ENCODE measurements around the gene UMPS.

The UMPS gene

DNA sequence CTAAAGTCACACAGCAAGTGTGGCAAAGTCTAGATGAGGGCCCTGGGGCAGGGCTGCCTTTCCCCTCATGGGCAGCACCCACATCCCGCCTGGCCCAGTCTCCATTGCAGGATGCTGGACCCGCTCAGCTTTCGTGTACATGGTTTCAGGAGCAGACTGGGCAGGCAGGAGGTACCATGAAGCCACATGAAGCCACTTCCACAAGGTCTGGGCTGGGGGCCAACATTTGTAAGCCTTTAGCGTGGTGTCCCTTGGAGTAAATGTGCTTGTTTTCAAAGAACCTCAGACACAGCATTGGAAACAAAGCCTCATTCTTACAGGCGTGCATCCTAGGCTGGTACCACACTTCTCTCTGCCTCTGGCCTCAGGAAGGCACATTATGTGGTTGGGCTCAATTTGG is 34.5 kb downstream of the UMPS start:
- DNase-seq: no peak

DNA sequence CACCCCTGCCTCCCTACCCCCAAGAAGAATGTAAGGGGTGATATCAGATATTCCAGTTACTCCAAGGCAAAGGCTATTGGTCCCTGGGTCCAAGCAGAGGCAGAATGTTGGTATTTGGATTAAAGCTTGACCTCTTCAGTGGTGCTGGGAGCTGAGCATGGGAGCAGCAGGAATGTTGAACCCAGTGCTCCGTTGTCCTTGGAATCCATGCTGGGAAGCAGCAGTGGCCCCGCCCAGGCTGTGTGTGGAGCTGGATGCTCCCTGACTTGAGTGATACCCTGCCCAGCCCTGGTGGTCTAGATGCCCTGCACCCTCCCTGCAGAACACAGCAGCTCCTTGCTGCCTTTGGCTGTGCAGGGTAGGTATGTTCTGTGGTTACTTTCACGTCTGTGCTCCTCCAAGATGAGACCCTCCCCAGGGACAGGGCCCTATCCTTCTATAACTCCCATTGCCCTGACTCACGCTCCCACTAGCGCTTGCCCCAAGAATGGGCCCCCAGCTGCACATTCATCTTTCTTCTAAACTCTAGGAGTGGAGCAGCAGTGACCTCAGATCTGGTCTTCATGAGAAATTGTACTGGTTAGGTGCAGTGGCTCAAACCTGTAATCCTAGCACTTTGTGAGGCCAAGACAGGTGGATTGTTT is 35.1 kb downstream of the UMPS start:
- no peak for DNase-seq

DNA sequence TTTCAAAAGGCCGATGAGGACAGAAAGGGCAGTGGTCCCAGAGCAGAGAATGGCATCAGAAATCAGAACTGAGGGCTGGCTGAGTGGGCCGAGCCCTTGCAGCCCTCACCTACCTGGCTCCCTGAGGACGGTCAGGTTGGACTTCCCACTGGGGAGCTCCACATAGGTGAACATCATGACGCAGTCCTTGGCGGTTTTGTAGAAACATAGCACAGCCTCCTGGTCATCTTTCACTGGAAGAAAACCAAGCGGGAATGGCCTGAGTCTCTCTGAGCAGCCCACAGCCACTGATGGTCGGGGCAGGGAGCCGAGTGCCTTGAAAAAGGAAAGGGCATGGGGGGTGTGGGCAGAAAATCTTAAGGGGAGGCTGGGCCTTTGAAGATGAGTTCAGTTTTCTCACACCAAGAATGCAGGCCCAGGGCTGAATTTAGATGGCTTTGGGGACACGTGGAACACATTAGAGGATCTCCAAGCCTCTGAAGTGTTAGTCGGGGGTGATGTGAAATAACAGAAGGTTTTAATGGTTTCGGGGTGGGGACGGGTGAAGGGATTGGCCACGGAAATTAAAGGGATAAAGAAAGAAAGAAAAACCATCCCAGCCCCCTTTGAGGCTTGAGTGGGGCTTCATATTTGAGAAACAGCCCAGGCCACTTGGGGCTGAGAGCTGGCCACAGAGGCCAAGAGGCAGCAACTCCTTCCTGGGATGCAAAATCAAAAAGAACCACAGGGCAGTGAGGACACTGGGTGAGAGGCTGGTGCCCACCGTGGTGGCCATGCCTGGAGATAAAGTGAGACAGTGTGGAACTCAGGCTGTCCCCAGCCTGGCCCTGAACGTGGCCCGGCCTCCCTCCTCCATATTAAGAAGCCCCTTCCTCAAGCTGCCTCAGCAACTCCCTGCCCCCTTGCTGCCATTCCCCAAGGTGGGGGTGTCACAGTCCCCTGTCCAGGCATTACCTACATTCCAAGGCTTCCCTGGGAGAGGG is 36.2 kb downstream of the UMPS start:
- no peak for DNase-seq

DNA sequence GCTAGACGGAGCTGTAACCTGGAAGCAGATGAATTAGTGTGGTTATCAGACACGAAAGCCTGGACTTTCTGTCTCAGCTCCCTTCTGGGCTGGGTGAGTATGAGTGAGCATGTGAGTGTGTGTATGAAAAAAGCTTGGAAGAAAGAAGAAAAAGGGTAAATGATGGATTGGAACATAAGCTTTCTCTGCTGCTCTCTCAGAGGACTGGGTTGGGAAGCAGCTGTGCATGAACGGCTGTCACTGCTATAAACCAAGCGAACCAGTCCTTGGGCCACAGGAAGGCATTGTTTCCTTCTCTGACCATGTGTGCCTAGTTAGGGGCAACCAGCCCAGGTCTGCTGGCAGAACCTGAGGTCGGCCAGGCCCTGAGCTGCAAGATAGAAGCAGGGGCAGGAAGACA is 37.0 kb downstream of the UMPS start:
- DNase-seq: no peak

DNA sequence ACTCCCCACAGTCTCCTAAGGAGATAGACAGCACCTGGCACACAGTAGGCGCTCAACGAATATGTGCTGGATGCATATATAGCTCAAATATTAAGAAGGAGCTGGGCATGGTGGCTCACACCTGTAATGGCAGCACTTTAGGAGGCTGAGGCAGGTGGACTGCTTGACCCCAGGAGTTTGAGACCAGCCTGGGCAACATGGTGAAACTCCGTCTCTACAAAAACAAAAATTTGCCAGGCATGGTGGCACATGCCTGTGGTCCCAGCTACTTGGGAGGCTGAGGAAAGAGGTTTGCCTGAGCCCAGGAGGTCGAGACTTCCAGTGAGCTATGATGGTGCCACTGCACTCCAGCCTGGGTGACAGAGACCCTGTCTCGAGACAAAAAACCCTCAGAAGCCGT is 37.4 kb downstream of the UMPS start:
- no peak for DNase-seq

DNA sequence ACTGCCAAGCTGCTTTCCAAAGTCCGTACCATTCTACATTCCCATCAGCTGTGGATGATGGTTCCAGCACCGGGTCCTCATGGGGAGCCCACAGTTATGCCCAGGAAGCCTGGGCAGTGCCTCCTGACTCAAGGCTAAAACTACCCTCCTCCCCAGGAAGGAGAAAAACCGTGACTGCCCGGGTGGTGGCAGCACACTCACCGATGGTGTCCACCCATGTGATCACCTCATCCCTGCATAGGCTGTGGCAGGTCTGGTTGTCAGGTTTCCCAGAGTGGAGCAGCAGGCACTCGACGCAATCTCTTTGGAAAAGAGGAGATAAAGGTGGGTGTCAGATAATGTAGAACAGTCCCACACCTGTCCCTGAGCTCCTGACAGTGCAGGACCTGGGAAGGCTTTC is 38.6 kb downstream of the UMPS start:
- no peak for DNase-seq

DNA sequence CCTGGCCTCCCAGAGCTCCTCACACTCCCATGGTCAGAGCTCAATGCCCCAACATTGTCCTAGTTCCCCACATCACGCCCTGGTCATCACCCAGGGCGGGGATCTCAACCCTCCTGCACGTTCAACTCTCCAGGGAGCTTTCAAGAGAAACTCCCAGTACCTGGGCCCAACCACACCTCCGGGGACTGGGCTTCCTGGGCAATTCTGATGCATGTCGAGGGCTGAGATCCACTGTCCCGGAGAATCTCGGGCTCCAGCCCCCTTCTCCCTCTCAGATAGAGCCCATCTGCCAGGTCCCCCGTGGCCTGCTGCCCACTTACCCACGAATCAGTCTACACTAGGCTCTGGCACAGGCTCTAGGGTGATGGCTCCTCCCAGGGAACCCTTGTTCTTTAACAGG is 39.2 kb downstream of the UMPS start:
- DNase-seq: no peak

DNA sequence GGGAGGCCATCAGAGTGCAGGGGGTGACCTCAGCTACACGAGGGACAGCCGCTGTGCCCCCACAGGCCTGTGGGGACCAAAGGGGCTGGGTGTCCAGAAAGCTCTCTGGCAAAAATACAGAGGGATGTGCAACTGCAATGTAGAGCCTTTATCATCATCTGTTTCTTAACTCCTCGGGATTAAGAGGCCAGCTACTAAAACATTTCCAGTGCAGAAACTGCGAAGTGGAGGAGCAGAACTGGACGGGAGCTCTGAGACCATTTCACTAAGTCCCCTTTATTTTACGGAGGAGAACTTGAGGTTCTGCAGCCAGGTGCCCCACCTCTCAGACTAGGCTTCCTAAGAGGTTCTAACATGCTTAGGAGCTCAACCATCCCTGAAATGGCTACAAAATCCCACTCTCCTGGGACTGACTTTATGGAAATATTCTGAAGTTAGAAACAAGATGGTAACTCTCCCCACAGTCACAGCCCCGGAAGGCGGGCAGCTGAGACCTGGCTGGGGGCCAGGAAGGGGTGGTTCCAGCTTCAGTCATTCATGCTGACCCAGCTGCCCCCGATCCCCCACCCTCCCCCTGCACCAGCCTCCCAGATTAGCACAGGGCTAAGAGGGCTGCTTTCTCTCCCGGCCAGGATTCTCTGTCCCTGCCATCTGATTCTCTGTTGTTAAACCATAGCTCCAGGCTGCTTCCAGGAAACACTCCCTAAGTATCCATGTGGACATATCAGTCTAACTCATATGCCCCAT is 40.3 kb downstream of the UMPS start:
- DNase-seq: no peak

DNA sequence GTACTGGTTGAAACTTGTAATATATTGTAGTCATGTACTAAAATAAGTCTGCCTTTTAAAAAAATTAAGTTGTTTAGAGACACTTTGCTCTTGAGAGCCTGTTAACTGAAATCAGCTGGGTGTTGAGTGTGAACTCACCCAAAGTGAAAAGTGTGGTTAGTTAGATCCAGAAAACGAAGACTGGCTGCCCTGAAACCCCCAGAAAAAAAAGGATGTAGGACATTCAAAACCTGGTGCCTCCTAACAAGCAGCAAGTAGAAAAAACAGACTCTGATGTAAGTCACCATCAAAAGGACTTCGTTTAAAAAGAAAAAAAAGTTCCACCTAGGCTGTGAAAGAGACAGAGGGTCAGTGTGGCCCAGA is 40.8 kb downstream of the UMPS start:
- no peak for DNase-seq

DNA sequence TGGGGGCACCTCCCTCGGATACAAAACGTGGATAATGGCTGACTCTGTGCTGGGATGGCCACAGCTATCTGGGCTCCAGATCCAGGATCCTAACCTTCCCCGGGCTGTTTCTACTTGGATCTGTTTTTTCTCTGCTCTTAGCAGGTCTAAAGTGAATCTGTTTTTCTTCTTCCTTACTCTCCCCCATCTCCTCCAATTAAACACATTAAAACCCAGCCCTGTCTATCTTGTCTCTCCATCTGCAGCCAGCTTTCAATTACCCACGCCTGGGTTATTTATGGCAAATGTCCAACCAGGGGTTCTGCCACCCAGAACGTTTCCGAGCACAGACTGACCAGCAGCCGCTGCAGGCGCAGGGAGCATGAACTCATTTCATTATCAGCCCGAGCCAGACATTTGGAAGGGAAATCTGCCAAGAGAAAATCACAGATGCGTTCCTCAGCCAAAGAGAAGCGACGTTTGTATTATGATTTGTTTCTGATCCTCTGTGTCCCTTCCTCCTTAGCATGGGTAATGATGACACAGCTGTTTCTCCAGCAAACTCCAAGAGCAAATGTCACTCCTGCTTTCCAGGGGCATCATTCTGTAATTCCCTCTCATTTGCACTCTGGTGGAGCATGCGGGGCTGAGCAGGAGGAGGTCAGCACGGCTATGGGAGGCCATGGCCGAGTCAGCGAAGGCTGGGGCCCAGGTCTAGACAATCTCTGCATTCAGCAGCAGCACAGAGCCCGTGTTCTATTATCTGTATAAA is 42.0 kb downstream of the UMPS start:
- no peak for DNase-seq

DNA sequence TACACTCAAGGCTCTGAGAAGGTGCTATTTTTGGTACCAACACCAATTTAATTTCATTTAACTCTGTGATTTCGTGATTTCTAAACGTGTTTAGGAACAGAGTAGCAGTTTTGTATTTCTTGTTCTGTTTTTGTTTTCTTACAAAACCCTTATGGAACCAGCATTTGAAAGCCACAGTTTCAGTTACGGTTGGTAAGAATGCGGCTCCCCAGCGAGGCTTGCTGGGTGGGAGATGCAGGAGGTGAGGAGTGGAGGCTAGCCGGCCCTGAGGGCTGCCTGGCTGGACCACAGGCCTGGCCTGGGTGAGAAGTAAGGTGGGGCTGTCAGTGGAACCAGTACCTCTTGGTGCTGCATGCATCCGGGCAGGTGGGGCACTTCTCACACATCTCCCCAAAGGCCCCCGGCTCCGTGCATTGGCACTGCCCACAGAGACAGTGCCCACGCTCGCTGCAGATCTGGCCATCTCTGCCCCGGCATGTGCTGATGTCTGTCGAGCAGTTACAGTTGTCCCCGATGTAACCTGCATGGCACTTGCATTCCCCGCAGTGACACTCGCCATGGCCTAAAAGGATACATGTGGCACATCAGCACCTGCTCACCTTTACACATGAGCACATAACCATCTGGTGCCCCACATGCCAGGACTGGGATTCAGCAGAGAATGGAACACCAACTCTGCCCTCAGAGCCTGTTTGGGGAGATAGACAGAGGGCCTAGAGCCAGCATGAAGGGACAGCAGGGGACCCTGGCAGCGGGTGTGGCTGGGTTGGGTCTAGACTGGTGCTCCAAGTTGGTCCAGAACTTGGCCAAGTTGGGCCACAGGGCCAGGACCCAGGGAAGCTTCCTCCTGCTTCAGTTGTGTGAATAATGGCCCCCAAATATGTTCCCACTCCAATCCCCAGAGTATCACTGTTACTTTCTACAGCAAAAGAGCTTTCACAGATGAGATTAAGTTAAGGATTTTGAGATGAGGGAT is 43.4 kb downstream of the UMPS start:
- no peak for DNase-seq

DNA sequence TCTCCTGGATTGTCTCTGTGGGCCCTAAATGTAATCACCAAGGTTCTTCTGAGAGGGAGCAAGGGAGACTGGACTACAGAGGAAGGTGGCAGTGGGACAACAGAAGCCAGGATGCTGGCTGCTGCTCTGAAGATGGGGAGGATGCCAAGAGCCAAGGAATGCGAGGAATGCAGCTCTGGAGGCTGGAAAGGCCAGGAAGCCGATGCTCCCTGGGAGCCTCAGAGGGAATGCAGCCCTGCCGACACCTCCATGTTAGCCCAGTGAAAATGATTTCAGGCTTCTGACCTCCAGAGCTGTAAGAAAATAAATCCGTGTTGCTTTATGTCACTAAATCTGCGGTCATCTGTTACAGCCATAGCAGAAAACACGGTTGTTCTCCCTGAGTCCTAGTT is 44.1 kb downstream of the UMPS start:
- no peak for DNase-seq

DNA sequence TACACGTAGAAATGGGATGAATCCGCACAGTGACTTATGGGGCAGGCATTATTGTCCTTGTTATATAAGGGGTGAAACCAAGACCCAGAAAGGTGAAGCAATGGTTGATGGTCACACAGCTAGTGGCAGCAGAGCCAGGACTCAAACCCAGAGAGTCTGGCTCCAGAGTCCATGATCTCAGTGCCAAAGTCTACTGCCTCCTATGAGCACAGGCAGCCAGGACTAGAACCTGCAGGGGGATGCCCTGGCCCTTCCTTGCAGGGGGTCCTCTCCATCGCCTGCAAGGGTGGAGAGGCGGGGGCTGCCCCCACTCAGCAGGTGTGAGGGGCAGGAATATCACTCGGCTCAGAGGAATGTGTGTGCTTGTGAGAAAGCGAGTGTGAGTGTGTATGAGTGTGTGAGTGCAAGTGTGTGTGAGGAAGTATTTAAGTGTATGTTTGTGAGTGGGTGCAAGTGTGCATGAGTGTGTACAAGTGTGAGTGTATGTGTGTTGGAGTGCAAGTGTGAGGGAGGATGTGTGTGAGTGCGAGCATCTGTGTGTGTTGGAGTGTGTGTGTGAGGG is 44.7 kb downstream of the UMPS start:
- DNase-seq: no peak

DNA sequence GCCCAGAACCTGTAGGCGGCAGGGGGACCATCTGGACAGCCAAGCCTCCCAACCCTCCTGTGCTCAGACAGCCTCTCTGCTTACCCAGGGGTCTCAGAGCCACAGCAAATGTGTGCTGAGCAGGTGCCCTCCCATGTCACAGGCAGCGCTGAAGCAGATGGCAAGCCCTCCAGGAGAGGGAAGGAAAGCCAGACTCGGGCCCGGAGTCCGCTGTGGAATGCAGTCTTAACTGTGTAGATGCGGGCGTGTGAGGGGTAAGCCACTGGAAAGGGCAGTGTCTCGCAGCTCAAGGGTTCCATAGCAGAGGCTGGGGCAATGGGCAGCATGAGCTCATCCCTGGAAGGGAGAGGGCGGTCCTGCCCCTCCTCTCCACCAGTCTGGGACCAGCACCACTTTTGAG is 45.6 kb downstream of the UMPS start:
- no peak for DNase-seq

DNA sequence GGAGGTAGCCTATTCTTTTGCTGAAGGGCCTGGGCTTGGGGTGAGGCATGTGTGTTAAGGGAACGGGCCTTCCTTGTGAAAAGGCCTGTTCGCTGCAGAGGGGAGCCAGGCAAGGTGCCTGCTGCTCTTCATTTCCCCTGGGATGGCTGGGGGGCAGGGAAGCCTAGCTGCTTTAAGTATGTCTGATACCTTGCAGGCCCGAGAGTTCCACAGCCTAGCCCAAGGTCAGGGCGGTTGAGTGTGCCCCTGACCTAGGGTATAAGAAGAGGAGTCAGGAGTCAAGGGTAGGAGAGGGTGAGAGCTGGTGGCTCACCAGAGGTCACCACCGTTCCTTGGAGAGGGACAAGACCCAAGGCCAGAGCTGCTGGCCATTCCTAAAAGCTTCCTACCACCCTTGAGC is 46.6 kb downstream of the UMPS start:
- no peak for DNase-seq

DNA sequence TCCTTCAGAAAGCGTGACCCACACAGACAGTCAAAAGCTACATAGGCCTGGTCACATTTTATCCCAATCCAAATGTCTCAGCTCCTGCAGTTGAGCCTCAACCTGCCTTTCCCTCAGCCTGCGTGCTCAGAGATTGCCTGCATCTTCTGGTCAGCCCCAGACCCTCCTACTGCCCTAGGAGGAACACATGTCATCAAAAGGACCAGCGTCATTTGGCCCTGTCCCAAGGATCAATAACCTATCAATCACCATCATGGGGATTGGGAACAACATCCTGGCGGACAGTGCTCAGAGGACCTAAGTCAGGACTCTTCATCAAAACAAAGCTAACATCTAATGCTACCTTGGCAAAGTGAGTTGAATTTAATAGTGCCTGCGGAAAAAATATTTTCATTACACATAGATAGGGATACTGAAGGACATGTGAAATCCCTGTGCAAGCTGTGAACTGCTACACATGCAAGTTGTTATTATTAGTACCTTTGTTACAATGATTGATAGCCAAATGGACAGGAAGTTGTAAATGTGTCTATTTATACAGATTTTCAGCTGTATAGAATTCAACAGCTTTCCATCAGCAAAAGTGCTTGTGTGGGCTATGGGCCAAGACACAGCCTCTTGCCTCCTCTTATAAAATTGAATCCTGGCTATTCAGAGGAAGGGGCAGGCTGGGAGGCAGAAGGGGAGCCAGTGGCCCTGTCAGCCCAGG is 47.7 kb downstream of the UMPS start:
- DNase-seq: no peak

DNA sequence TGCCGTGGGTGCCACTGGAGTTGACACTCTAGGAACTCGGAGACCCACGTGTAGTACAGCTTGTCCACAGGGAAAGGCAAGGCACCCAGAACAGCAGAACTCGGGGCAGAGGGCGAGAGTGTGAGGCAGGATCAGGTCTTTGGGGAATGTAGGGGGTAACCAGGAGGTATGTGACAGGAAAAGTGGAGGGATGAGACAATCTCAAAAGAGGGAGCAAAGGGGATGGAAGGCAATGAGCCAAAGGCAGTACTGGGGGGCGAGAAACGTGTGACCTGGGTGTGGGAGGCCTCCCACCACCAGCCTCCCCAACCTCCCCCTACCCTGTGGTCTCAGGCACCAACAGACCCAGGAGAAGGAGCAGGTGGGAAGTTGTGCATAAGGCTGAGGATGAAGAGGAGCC is 48.9 kb downstream of the UMPS start:
- DNase-seq: no peak

DNA sequence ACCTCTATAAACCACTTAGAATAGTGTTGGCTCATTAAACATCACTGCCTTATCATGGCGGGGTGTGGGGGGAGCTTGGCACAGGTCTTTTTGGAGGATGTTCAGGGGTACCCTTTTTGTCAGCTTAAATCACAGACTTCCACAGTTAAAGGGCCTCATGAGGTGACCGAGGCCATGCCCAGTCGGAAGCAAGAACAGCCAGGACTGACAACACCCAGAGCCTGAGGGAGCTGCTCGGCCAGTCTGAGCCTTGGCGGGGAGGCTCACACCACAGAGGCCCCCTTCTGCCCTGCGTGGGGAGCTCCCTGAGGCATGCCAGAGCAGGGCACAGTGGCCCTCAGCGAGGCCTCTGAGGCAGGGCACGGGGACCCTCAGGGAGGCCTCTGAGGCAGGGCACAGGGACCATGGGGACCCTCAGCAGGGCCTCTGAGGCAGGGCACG is 49.5 kb downstream of the UMPS start:
- DNase-seq: no peak

DNA sequence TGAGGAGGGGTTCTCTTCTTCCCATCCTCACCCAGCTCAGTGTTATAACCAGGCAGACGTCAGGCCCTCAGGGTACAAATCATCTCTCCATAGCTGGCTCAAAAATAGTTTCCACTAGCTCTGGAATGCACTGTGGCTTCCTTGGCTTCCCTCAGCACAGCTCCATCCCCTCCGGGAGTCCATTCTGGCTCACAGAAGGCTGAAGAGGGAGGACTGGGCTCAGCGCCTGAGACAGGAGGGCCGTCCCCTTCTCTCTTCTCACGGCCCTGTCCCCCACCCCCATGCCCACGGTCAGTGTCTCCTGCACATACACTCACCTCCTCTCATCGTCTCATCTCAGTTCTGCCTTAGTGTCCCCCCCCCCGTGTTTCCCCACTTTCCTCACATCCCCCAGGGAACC is 50.1 kb downstream of the UMPS start:
- no peak for DNase-seq

DNA sequence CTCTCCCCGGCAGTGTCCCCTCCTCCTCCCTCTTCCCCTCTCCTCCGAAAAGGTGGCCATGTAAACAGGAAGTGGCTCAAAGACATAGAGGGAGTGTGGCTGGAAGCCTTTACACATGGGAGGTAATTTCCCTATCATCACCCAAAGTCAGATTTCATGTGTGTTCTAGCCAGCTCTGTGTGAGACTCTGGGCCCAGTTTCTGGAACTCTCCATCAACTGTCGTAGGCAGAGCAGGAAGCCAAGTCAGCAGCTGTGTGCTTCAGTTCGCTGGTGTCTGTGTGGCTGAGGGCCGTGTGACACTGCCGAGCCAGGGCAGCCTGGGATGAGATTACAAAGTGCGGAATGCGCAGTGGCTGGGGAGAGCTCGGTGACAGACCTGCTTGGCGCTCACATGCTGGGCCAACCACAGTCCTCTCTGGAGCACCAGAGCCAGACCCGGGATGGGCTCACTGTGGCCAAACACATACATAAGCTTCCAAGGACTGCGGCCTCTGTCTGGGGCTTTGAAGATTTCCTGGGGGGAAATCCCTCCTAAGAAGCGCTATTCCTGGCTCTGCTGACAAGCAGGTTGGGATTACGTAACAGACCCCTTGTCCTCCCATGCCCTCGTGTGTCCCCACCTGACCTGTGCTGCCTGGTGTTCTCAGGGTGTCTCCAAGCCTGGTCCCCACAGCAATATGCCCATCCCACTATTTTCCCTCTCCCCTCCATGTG is 50.7 kb downstream of the UMPS start:
- no peak for DNase-seq
